Choroid plexus epithelial cell (primary cell): ENCODE measurements around the gene TSPAN31.

Experiments
- DNase-seq: peaks from one replicate; pipeline ENCODE4 v3.0.0-alpha.2; 2010; ENCODE audit warnings: low read depth
- H3K4me3 ChIP-seq: 2 replicates; pipeline ENCODE4 v1.5.1; 2011; ENCODE audit warnings: low read depth, mild to moderate bottlenecking, control low read depth, low read length, moderate library complexity
- TF ChIP-seq, protein P1 (sequence below): conservative IDR thresholded peaks from 2 replicates; pipeline ENCODE4 v1.5.1; 2011; ENCODE audit warnings: low read depth, mild to moderate bottlenecking, control low read depth, inconsistent platforms, low read length, moderate library complexity

The TSPAN31 gene

GRCh38 chr12:57759360-57759980, 14.6 kb downstream of the TSPAN31 start:
- TF ChIP-seq, protein P1, sequence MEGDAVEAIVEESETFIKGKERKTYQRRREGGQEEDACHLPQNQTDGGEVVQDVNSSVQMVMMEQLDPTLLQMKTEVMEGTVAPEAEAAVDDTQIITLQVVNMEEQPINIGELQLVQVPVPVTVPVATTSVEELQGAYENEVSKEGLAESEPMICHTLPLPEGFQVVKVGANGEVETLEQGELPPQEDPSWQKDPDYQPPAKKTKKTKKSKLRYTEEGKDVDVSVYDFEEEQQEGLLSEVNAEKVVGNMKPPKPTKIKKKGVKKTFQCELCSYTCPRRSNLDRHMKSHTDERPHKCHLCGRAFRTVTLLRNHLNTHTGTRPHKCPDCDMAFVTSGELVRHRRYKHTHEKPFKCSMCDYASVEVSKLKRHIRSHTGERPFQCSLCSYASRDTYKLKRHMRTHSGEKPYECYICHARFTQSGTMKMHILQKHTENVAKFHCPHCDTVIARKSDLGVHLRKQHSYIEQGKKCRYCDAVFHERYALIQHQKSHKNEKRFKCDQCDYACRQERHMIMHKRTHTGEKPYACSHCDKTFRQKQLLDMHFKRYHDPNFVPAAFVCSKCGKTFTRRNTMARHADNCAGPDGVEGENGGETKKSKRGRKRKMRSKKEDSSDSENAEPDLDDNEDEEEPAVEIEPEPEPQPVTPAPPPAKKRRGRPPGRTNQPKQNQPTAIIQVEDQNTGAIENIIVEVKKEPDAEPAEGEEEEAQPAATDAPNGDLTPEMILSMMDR = peak; percentile 70
- no peak overlapping the region for H3K4me3 ChIP-seq
- DNase-seq = peak; percentile 55

GRCh38 chr12:57760347-57760982, 15.6 kb downstream of the TSPAN31 start:
- no peak for DNase-seq
- H3K4me3 ChIP-seq = no peak overlapping the region
- TF ChIP-seq, protein P1 = no peak

DNA sequence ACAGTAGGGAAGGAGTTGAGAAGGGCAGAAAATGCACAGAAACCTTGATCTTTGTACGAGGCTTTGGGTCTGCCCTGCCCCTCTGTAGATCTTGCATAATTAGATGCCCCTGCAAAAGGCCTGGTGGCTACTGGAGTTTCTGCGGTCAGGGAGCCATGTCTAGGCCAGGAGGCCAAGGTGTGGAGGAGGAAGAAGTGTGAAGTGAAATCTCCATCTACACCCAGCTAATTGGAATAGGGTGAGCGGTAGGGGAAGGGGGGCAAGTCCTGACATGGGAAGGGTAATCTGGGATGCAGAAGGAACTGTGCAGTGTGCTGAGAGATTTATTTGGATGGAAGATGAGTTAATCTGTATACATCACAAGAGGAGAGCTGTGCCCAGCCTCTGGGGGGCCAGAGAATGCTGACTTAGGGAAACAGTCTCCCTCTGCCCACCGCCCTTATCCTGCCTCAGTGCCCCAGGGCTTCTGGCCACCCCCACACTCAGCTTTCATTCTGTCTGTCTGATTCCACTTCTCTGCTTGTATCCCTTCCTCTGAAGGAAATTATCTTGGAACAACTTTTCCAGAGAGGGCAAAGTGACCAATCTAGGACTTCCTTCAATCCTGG, 16.7 kb downstream of the TSPAN31 start:
- TF ChIP-seq, protein P1 = no peak
- H3K4me3 ChIP-seq = no peak overlapping the region
- no peak for DNase-seq

DNA sequence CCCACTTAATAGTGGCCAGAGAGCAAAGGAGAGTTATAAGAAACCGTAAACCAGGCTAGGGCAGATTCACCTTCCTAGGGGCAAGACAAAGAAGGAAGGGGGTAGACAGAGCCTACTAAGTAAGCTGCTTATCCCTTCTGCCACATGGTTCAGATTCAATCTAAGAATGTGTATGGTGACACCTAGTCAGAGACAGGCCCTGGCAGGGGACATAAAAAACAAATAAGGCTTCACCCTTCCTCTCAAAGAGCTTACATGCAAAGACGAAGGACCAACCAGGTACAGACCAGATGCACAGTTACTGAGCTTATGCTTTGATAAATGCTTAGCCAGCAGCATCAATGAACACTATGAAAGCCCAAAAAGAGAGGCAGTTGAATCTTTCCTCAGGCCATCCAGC, 17.6 kb downstream of the TSPAN31 start:
- DNase-seq = no peak
- TF ChIP-seq, protein P1 = no peak
- H3K4me3 ChIP-seq = no peak overlapping the region

GRCh38 chr12:57763881-57764661, 19.2 kb downstream of the TSPAN31 start:
- no peak for DNase-seq
- H3K4me3 ChIP-seq = no peak overlapping the region
- TF ChIP-seq, protein P1 = no peak

- DNase-seq = no peak
- peak overlapping the region; percentile 42 for H3K4me3 ChIP-seq
- TF ChIP-seq, protein P1 = no peak
Observed at GRCh38 chr12:57764662-57765002, 19.8 kb downstream of the TSPAN31 start.
